ENCODE measurements around the gene TECPR1.

Gene TECPR1

DNA sequence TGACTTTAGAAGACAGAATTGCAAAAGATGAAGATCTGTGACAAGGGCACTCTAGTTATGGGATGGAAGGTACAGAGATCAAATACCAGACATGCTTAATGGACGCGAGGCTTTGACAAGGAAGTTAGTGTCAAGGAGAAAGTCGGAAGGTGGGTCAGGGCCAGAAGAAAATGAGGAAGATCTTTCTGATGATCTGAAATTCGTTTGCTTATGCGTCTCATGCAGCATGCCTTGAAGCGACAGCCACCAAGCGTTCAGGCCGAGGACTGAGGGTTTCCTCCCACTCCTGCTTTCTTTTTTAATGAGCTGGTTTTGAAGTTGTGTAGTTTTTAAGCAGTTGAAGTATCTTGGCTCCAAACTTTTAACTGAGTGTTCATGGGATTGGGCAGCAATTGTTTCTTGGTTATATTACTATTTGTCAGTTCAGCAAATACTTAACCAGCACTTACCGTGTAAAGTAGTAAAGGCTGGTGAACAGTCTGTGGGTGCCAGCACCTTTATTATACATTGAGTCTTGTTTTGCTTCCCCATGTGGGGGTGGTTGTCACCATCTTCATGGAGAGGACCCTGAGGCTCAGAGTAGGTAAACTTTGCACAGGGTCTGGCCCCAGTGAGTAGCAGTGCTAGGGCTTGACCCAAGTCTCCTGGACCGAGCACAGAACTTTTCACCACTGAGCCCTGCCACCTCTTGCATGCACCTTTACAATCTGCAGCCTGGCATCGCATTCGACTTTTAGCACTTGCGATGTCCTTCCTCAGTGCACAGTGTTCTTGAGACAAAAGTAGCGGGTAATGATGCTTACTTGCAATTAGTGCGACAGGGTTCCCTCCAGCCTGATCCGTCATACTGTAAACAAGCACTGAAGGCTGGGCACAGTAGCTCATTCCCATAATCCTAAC lies 55.1 kb downstream of the TECPR1 start:
- FAIRE-seq (no peak), DNase-seq (ENCODE audit: insufficient read length, low spot score) (no peak)

DNA sequence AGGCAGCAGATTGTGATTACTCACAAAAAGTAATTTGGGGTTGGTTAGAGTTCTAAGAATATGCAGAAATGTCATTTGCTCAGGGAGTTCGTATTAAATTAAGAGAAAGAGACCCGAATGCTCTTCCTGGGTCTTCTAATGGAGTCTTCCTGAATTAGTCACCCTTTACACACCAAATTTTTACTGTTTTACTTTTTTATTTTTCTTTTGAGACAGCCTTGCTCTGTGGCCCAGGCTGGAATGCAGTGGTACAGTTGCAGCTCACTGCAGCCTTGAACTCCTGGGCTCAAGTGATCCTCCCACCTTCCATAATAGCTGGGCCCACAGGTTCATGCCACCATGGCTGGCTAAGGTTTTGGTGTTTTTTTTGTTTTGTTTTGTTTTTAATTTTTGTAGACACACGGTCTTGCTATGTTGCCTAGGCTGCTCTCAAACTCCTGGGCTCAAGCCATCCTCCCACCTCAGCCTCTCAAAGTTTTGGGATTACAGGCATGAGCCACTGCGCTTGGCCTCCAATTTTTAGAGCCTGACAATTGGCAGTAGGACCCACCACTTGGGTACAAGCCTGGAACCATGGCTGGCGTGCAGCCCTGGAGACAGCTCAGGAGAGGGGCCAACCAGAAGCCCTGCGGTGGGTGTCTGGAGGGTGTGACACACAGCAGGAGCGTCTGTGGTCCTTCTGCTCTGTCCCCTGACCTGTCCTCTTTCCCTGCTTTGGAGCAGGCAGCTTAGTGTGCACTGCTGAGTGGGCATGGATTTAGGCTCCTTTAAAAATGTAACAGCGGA lies 57.2 kb downstream of the TECPR1 start:
- DNase-seq (ENCODE audit: insufficient read length, low spot score), result no peak
- FAIRE-seq, result no peak

DNA sequence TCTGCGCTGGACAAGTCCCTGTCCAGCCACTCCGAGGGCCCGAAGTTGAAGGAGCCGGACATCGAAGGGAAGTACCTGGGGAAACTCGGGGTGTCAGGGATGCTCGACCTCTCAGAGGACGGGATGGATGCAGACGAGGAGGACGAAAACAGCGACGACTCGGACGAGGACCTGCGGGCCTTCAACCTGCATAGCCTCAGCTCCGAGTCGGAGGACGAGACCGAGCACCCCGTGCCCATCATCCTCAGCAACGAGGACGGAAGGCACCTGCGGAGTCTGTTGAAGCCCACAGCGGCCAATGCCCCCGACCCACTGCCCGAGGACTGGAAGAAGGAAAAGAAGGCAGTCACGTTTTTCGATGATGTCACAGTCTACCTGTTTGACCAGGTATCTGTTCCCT lies 57.8 kb downstream of the TECPR1 start:
- DNase-seq (ENCODE audit: insufficient read length, low spot score) (no peak), FAIRE-seq (no peak)

DNA sequence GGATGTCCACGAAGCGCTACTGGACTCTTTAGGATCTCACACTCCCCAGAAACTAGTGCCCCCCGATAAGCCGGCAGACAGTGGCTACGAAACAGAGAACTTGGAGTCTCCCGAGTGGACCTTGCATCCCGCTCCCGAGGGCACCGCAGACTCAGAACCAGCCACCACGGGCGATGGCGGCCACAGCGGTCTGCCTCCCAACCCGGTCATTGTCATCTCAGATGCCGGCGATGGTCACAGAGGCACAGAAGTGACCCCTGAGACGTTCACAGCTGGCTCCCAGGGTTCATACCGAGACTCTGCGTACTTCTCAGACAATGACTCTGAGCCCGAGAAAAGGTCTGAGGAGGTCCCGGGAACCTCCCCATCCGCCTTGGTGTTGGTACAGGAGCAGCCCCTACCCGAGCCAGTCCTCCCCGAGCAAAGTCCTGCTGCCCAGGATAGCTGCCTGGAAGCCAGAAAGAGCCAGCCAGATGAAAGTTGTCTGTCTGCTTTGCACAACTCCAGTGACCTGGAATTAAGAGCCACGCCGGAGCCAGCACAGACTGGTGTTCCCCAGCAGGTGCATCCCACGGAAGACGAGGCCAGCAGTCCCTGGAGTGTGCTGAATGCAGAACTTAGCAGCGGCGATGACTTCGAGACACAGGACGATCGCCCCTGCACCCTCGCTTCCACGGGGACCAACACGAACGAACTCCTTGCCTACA lies 58.4 kb downstream of the TECPR1 start:
- FAIRE-seq (no peak), DNase-seq (ENCODE audit: insufficient read length, low spot score) (no peak)

DNA sequence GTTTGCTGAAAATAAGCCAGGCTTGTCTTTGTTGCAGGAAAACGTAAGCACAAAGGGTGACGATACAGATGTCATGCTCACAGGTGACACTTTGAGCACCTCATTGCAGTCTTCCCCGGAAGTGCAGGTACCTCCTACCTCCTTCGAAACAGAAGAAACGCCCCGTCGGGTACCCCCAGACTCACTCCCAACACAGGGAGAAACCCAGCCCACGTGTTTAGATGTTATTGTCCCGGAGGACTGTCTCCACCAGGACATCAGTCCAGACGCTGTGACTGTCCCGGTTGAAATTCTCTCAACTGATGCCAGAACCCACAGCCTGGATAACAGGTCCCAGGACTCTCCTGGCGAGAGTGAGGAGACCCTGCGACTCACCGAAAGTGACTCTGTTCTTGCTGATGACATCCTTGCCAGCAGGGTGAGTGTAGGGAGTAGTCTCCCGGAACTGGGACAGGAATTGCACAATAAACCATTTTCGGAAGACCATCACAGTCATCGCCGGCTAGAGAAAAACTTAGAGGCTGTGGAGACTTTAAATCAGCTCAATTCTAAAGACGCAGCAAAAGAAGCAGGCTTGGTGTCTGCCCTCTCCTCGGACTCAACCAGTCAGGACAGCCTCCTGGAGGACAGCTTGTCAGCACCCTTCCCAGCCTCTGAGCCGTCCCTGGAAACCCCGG lies 59.1 kb downstream of the TECPR1 start:
- no peak for FAIRE-seq
- DNase-seq (ENCODE audit: insufficient read length, low spot score), result no peak

DNA sequence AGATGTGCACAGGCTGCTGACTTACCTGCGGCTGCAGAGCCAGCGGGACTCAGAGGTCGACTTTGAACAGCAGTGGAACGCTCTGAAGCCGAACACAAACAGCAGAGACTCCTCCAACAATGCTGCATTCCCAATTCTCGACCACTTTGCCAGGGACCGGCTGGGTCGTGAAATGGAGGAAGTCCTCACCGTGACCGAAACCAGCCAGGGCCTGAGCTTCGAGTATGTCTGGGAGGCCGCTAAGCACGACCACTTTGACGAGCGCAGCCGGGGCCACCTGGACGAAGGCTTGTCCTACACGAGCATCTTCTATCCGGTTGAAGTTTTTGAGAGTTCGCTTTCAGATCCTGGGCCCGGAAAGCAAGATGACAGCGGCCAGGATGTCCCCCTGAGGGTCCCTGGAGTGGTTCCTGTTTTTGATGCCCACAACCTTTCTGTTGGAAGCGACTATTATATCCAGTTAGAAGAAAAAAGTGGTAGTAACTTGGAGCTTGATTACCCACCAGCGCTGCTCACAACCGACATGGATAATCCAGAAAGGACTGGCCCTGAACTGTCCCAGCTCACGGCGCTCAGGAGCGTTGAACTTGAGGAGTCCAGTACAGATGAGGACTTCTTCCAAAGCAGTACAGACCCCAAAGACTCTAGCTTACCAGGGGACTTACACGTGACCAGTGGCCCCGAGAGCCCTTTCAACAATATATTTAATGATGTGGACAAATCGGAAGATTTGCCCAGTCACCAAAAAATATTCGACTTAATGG lies 60.2 kb downstream of the TECPR1 start:
- no peak for DNase-seq (ENCODE audit: insufficient read length, low spot score)
- FAIRE-seq, result no peak

DNA sequence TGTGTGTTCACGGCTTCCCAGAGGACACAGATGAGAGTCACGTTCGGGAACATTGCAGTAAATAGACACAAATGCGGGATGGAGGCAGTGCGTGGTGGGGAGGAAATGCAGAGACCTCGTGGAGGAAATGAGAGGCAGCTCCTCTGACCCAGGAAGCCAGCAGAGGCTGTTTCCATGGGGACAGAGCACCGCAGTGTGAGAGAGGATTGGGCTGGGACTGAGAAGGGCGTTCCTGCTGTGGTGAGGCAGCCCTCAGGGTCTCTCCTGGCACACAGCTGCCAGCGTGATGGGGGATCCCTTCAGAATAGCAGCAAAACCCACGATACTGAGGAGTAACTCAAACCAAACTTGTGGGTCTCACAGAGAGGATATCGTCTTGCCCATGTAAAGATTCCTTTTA lies 62.5 kb downstream of the TECPR1 start:
- DNase-seq (ENCODE audit: insufficient read length, low spot score), result no peak
- no peak for FAIRE-seq

DNA sequence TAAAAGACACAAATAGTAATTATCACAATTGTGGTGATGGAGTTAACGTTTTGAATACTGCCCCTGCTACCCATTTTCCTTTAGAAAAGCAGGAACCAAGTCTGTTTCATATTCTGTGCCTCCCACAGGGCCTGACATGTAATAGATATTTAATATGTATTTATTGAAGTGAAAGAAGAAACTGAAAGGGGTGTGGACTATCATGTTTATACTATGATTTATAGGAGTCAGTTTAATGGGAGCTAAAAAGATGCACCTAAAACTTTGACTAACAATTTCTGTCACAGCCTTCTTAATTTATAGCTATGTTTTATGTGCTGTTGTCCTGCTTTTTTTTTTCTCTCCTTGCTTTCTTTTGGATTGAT lies 64.9 kb downstream of the TECPR1 start:
- no peak for FAIRE-seq

DNA sequence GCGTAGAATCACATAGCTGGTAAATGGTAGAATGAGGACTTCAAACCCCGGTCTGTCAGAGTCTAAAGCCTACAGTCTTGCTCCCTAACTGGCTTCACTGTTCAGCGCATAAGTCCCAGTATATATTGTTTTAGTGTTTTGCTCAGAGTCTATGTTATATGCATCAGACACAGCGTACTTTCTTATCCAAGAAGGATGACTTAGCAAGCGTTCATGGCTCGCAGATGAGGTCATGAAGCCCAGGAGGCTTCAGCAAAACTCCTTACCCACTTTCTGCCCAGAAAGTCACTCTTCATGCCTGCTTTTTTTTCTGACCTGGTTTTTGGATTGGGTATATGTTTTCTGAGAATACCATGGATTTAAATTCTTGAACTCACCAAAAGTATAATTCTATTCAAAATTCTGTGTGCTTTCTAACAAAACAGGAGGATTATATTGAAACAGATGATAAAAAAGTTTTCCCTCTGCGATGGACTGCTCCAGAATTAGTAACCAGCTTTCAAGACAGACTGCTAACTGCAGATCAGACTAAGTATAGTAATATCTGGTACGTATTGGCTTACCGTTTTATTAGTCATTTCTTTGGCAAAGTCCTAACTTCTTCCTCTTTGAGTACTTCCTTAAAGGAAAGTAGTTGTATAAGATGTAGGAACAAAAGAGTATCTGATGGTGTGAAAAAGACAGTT lies 65.4 kb downstream of the TECPR1 start:
- DNase-seq (ENCODE audit: insufficient read length, low spot score), result no peak

More for the DNA sequence above, 64.9 kb downstream of the TECPR1 start:
- no peak for DNase-seq (ENCODE audit: insufficient read length, low spot score)

DNA sequence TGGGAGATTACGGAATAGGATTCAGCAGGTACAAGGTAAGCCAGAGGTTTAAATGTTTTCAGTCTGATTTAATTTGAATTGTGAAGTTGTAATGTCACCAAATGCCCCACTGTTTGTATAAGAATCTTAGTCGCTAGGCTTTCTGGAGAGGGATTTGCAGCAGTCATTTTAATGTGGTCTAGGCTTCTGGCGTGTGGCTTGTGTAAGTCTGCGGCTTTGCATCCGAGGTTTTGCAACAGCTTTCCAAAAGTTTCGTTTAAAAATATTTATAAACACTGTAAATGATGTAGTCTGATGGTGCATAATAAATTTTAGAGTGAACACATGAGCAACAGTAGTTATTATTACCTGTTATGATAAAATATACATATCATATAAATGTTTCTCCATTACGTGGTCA lies 66.9 kb downstream of the TECPR1 start:
- no peak for DNase-seq (ENCODE audit: insufficient read length, low spot score)
- no peak for FAIRE-seq

More for the DNA sequence above, 65.4 kb downstream of the TECPR1 start:
- no peak for FAIRE-seq

DNA sequence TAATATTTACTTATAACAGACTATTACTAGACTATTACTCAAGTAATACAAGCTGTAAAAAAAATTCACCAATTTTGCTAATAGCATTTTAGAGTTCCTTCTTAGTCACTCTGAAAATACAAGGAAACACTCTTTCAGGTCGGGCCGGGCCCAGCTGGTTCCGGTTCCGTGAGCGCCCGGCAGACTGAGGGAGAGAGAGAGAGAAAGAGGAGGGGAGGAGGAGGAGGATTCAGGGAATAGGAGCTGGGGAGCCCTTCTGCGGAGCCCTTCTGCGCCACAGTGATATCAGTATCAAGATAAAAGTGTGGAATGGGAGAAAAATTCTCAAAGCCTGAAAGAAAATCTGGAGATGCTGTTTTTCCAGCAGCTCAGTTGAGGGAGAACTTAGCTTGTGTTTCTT lies 71.3 kb downstream of the TECPR1 start:
- no peak for FAIRE-seq

DNA sequence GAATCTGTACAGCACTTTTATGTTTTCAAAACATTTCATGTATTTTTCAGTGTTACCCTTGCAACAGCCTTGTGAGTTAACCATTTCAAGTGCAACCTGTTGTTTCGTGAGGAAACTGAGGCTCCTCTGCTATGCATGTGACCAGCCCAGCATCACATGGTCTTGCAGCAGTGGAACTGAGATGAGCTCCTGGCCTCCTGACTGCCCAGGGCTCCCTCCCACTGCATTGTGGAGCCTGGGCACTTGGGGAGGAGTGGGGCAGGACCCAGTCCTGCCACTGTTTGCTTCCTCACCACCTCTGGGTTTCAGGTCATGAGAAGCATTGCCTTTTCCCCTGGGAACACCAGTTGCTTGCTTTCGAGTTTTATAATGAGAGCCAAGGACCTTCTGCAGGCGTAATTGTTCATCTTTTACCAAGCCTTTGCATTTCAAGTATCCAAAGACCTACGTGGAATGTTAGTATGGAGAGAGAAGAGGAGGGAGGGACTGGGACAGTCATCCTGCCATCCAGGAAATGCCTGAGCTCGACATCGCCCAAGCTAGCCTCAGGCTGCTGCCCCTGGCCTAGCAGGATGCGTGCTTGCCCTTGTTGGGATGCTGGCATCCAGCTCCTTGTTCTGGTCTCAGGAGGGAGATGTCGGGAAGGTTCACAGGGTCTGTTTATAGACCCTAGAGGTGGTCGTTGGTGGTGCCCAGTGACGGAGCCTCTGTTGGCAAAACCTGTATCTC lies 73.1 kb downstream of the TECPR1 start:
- FAIRE-seq (no peak), DNase-seq (ENCODE audit: insufficient read length, low spot score) (no peak)

More for the DNA sequence above, 71.3 kb downstream of the TECPR1 start:
- no peak for DNase-seq (ENCODE audit: insufficient read length, low spot score)

DNA sequence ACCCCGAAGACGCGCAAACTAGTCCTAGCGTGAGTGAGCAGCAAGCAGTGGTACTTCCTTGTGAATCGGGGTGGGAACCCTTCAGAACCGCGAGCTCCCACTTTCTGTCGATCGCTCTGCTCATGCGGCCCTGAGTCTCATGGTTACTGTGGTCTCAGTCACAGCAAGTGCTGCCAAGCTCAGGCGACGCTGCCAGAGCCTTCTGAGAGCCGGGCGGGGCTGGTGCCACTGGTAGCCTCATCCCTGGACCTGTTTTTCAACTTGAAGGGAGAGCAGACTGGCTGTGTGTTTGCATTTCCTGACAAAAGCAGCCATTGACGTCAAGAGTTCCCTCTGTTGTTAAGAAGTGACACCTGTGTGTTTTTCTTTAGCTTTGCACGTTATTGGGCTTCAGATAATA lies 73.7 kb downstream of the TECPR1 start:
- FAIRE-seq (no peak), DNase-seq (ENCODE audit: insufficient read length, low spot score) (no peak)

DNA sequence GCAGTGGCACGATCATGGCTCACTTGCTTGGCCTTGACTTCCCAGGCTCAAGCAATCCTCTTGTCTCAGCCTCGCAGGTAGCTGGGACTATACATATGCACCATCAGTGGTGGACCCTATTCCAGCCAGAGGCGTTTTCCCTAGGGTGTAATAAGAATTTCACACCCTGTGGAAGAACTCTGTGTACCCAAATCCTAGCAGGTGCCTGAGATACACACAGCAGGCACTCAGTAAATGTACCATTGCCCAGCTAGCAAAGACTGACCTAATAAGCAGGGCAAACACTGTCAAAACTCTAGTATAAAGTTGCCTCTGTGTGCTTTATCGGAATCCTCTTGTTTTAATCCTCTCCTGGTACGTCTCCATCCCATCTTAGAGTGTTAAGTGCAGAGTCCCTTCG lies 74.5 kb downstream of the TECPR1 start:
- FAIRE-seq (no peak), DNase-seq (ENCODE audit: insufficient read length, low spot score) (no peak)

DNA sequence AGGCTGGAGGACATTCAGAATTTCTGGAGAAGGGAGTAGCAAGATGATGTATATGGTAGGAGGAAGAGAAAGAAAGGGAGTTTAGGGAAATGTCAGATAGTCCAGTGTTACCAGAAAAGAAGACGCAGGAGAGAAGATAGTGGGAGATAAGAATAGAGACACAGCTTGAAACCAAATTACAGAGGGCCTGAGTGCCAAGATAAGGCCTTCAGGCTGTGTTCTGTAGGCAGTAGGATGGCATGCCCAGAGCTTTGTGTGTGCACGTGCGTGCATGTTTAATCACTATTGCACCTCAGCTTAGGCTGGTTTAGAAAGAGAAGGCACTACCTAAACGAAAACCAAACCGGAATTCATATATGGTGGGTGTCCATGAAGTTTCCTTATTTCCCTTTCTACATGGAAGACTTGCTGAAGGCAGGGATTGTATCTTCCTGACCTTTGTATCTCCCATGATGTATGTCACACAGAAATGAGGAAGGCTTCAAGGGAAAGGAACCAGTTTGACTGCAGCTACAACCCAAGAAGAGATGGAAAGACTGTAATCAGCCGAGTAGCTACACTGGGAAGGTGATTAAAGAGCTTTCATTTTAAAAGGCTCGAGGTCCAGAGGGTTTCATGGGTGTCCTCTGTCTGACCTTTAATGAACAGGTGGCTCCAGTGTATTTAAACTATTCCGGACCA lies 76.6 kb downstream of the TECPR1 start:
- FAIRE-seq (no peak), DNase-seq (ENCODE audit: insufficient read length, low spot score) (no peak)

DNA sequence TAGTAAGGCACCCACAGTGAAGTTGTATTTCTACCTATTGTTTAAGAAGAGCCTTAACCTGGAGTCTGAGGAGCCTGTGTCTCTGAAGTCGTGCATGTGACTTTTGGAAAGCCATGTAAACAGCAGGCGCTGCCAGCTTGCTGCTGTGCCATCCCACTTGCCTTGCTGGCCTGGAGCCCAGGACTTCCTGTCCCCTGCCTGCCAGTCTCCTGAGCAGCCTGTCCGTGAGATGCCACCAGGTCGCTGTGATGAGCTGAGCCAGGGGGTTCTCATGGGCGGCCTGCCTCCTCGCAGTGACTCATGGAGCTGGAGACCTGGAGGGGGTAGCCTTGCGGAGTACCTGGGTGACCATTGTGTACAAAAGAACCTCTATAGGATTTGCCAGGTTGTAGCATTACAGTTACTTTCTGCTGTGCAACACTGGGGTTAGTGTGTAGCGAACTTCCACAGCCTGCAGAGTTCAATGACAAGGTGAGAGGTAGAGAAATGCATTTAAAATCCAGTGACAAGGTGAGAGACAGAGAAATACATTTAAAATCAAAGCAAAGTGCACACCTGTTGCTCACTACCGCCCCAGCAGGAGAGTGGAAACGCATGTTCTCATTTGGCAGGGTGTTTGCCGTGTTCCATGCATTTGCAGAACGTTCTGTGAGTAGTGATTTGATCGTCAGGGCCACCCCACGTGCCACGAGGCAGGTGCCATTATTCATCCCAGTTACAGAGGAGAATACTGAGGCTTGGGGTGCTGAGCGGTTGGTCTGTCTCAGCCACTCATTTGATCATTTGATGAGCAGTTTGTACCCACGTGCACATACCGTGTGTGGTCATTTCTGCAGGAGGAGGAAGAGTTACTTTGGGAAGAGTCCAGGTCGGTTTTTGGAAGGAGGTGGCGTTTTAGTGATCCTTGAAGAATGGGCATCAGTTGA lies 77.4 kb downstream of the TECPR1 start:
- DNase-seq (ENCODE audit: insufficient read length, low spot score), result no peak

DNA sequence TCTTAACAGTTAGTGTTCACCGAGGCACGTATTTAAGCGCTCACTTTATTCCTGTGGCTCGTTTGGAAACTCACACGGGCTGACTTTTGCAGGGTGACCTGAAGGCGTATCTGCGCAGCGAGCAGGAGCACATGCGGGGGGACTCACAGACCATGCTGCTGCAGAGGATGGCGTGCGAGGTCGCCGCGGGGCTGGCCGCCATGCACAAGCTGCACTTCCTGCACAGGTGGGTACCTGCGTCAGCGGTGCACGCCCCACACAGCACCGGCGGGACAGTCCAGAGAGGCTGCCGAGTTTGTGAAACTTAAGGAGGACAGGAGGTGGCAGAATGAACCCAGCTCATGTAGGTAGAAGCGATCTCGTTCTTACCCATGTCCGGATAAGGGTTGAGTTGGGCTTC lies 80.6 kb downstream of the TECPR1 start:
- DNase-seq (ENCODE audit: insufficient read length, low spot score) (no peak), FAIRE-seq (no peak)

More for the DNA sequence above, 77.4 kb downstream of the TECPR1 start:
- FAIRE-seq, result no peak
